ENCODE data around the gene FBXW5. TPM values are rescaled to one million over a fixed set of nuclear protein-coding genes. Genes with fewer than 3 reads are reported as not detected.

FBXW5 gene
- total and polyA plus RNA-seq, 8 donors: 47.7 to 435 (median 120) TPM

DNA sequence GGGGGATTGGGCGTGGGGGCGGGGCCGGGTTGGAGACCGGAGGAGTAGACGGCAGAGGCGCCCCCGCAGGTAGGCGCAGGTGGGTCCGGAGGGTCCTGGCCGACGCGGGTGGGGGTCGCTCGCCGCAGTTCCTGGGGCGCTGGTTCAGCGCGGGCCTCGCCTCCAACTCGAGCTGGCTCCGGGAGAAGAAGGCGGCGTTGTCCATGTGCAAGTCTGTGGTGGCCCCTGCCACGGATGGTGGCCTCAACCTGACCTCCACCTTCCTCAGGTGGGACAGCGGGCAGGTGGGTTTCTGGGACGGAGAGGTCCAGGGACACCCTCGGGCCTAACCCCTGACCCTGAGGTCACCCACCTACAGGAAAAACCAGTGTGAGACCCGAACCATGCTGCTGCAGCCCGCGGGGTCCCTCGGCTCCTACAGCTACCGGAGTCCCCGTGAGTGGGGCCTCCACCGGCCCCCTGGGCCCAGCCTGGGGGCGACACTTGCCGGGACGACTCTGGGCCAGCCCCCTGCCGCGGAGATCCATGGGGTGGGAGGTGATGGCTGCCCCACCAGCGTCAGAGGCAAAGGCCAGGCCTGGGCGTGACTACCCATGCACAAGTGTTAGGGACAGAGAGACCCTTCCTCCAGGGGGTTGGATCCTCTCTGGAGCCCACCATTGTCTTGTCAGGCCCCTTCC, 34.5 kb upstream of the FBXW5 start:
- intact Hi-C loops (cut with DNase I; ENCODE audit: low total_unique reads): no loop called here
- Histone ChIP-seq H3K27ac (no peak overlapping the region), H3K36me3 (no peaks in the 10 kb centered on the region), H3K4me1 (peaks cover 16 to 43% (median 29%) of the 10 kb centered on the region in 4 donors), H3K9me3 (no peaks in the 10 kb centered on the region), H3K4me3 (peak overlapping the region in 1 of 4 donors; percentile 6), H3K27me3 (peaks cover 0 to 48% (median 10%) of the 10 kb centered on the region in 3 donors)
- TF ChIP-seq POLR2AphosphoS5 (IDR thresholded peaks at IDR 0.05) (no peak), EP300 (IDR thresholded peaks at IDR 0.05) (no peak)
- 30 to 58% (median 55%) methylated on average over 6 to 41 of the region's 41 CpGs for WGBS, 5 donors
- no peak for DNase-seq

- Histone ChIP-seq H3K27me3 (peaks cover 0 to 41% (median 6%) of the 10 kb centered on the region in 3 donors), H3K36me3 (no peaks in the 10 kb centered on the region), H3K9me3 (no peaks in the 10 kb centered on the region), H3K4me3 (peak overlapping the region; percentile 49 to 62 (median 51)), H3K4me1 (peaks cover 16 to 43% (median 29%) of the 10 kb centered on the region in 4 donors), H3K27ac (peak overlapping the region; percentile 15 to 66 (median 38))
- intact Hi-C loops (cut with DNase I; ENCODE audit: low total_unique reads): no loop called here
- WGBS, 5 donors: 1 to 6% (median 2%) methylated on average over 12 to 78 of the region's 78 CpGs
- DNase-seq: peak; percentile 69 to 86
- TF ChIP-seq POLR2AphosphoS5 (IDR thresholded peaks at IDR 0.05) (no peak), EP300 (IDR thresholded peaks at IDR 0.05) (no peak), POLR2A (IDR thresholded peaks at IDR 0.05) (no peak)
- TF ChIP-seq, protein P1, sequence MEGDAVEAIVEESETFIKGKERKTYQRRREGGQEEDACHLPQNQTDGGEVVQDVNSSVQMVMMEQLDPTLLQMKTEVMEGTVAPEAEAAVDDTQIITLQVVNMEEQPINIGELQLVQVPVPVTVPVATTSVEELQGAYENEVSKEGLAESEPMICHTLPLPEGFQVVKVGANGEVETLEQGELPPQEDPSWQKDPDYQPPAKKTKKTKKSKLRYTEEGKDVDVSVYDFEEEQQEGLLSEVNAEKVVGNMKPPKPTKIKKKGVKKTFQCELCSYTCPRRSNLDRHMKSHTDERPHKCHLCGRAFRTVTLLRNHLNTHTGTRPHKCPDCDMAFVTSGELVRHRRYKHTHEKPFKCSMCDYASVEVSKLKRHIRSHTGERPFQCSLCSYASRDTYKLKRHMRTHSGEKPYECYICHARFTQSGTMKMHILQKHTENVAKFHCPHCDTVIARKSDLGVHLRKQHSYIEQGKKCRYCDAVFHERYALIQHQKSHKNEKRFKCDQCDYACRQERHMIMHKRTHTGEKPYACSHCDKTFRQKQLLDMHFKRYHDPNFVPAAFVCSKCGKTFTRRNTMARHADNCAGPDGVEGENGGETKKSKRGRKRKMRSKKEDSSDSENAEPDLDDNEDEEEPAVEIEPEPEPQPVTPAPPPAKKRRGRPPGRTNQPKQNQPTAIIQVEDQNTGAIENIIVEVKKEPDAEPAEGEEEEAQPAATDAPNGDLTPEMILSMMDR (IDR thresholded peaks at IDR 0.05): no peak
Measured at GRCh38 chr9:136978073-136978864, 33.7 kb upstream of the FBXW5 start.

- TF ChIP-seq, protein P1 (IDR thresholded peaks at IDR 0.05): no peak
- TF ChIP-seq POLR2AphosphoS5 (IDR thresholded peaks at IDR 0.05): no peak
- no peak for TF ChIP-seq POLR2A (IDR thresholded peaks at IDR 0.05)
- no peak for TF ChIP-seq EP300 (IDR thresholded peaks at IDR 0.05)
- Histone ChIP-seq H3K36me3 (no peaks in the 10 kb centered on the region), H3K27ac (peak overlapping the region in 4 of 5 donors; percentile 15 to 66 (median 51)), H3K4me3 (peak overlapping the region; percentile 49 to 62 (median 51)), H3K27me3 (peaks cover 0 to 35% (median 6%) of the 10 kb centered on the region in 3 donors), H3K4me1 (peaks cover 16 to 43% (median 29%) of the 10 kb centered on the region in 4 donors), H3K9me3 (no peaks in the 10 kb centered on the region)
- intact Hi-C loops (cut with DNase I; ENCODE audit: low total_unique reads): no loop called here
- no peak for DNase-seq
- 14 to 20% (median 17%) methylated on average over 13 to 33 of the region's 33 CpGs for WGBS, 5 donors
Measured at GRCh38 chr9:136977649-136978072, 33.1 kb upstream of the FBXW5 start.

DNA sequence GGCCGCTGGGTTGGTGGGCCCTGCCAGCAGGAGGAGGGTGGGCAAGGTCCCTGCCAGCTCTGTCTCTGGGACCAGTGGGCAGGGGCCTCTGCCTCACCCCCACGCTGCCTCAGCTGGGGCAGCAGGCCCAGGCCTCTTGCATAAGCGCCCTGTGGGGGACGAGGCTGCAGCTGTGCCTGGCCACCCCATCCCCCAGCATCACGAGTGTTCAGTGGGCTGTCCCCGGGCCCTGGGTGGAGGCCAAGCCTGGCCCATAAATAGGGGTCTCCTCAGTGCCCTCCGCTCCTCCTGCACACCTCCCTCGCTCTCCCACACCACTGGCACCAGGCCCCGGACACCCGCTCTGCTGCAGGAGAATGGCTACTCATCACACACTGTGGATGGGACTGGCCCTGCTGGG, 32.7 kb upstream of the FBXW5 start, which contains the start of gene PTGDS:
TSS of gene PTGDS (plus strand) at position 282 of the 400 bp plus-strand sequence. CDS start at position 357, 75 bp downstream.
- no peaks in the 10 kb centered on the region for H3K36me3 ChIP-seq
- 57 to 84% (median 79%) methylated on average over 8 to 10 of the region's 10 CpGs for WGBS, 5 donors
- peak within 1 kb of the TSS; percentile 15 to 66 (median 38) for H3K27ac ChIP-seq
- no peak for DNase-seq
- H3K4me3 ChIP-seq: peak within 1 kb of the TSS; percentile 49 to 62 (median 51)
- H3K4me1 ChIP-seq: peaks cover 16 to 43% (median 29%) of the 10 kb centered on the region in 4 donors
- peaks cover 0 to 30% (median 6%) of the 10 kb centered on the region in 3 donors for H3K27me3 ChIP-seq
- intact Hi-C loops (cut with DNase I; ENCODE audit: low total_unique reads): no loop called here
- TF ChIP-seq POLR2AphosphoS5 (IDR thresholded peaks at IDR 0.05) (no peak), EP300 (IDR thresholded peaks at IDR 0.05) (no peak), POLR2A (IDR thresholded peaks at IDR 0.05) (no peak)
- TF ChIP-seq, protein P1 (IDR thresholded peaks at IDR 0.05): no peak
- H3K9me3 ChIP-seq: no peaks in the 10 kb centered on the region

All from stomach (tissue), 9 donors.